IPS-NIHi7 (cell line): ENCODE results near the gene SRGAP1.

ENCODE experiments used
- DNase-seq: peaks from one replicate; pipeline ENCODE4 v3.0.0; 2012; ENCODE audit warnings: mixed read lengths; ENCODE audit errors: extremely low spot score

SRGAP1 gene

DNA sequence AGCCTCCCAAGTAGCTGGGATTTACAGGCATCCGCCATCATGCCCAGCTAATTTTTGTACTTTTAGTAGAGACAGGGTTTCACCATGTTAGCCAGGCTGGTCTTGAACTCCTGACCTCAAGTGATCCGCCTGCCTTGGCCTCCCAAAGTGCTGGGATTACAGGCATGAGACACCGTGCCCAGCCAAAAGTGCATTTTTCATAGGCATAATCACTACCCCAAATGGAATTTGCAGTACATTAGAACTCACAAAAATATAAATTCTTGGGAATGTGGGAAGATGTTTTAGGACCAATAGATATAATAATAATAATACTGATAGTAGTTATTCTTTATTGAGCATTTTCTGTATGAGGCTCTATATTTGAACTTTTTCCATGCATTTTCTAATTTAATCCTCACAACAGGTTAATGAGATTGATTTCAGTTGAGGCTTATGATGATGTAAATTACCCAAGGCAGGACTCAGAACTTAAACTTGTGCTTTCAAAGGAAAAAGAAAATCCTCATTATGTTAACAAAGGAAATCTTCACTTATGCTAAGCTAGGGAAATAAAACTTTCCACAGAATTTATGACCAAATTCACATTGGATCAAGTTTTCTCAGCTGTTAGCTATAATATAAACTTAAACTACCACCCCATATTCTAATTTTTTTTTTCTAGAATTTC lies 121.6 kb downstream of the SRGAP1 start:
- no peak for DNase-seq

DNA sequence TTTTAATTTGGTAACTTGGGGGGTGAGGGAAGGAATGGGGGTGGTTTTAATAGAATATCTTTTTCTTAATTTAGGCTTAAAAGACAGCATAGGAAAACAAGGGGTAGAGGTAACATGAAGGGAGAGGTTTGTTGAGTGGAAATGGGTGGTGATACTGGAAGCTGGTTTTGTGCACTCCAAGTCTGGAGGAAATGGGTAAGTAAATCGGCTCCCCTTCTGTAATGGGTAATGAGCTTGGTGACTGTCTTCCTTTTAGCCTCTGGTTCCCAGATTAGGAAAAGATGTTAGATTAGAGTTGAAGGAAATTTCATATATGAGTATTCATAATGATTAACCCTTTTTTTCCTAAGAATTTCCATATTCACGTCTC lies 122.1 kb downstream of the SRGAP1 start:
- no peak for DNase-seq

DNA sequence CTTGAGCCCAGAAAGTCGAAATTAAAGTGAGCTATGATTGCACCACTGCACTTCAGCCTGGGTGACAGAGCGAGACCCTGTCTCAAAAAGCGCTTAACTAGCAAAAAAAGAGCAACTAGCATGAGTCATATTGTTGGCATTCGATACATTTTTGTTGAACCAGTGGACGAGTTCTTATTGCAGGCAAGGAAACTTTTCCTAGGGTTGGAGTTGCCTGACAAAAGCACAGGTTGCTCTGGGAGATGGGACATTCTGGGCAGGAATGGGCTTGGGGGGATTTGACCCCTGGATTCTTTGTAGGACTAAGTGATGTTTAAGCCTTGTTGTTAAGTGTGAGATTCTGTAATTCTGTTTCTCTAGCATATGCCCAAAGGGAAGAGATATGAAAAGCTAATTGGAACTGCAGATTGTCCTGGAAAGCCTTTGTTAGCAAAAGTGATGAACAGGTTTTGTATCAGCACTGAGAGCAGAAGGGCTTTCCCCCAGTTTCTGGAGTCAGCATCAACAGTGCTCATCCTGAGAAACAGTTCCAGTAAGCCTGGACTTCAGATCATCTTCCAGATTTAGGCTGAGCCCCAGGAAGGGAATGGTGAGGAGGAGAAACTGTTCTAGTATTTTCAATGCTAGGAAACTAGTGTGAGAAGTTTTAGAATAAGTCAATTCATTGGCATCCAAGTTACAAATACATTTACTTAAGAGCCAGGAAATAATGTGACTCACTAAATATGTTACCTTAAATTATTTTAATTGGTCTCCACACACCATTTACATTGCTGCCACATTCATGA lies 123.1 kb downstream of the SRGAP1 start:
- DNase-seq, result no peak

DNA sequence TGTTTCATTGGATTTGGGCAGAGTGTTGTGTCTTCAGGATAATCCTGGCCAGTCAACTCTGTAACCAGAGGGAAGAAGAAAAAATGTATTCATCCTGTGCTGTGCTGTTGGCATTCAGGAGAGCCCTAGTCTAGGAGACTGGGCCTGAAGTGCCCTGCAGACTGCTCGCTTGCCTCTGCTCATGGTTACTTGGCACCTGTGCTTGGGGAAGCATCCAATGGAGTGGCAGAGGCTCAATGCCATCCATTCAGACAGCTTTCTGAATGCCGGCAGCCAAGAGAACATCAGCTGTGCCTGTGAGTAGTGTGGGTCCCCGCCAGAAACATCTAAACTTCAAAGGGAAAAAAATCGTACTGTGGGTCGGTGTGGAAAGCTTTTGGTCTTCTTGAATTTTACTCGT lies 124.2 kb downstream of the SRGAP1 start:
- no peak for DNase-seq

DNA sequence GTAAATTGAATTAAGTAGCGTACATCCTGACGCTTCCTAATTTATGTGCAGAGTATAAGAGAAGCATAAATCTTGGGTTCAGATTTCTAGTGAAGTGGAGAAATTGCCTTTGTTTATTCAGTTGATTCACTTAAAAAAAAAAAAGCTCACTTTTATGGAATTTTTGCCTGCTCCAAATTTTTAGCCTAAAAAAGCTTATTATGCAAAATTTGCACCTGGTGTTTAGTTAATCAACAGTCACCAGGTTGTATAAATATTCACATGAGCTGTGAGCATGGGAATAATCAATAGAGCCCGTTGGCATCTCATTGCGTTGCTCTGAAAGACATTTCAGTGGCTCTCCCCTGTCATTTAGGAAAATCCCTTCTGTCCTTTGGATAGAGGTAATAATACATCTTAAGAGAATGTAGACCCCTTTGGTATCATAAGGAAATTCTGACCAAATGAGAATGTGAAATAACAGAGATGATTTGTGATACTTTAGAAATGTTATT lies 132.4 kb downstream of the SRGAP1 start:
- no peak for DNase-seq

DNA sequence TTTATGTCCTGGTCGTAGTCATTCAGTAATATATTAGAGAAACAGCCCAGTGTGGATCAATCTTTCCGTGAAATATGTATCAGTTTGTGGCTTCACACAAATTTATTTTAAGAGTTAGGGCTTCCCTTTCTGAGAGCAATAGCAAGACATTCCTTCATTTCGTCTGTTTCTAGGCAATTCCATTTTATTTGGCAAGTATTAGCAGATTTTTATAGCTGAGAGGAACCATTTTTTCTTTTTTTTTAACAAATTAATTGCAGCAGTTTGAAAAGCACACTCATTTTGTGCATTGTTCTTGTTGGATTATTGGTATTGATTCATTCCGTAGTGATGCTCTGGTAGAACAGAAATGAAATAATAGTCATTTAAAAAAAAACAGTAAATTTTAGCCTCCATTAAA lies 132.9 kb downstream of the SRGAP1 start:
- DNase-seq, result no peak

DNA sequence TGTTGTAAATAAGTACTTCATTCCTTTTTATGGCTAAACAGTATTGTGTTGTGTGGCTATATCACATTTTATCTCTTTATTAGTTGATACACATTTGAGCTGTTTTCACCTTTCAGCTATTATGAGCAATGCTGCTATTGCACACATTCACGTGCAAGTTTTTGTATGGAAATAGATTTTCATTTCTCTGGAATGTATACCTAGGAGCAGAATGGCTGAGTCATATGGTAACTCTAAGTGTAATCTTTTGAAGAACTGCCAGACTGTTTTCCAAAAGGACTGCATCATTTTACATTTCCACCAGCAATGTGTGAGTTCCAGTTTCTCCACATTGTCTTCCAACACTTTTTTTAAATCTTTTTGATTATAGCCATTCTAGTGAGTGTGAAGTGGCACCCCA lies 134.0 kb downstream of the SRGAP1 start:
- no peak for DNase-seq

DNA sequence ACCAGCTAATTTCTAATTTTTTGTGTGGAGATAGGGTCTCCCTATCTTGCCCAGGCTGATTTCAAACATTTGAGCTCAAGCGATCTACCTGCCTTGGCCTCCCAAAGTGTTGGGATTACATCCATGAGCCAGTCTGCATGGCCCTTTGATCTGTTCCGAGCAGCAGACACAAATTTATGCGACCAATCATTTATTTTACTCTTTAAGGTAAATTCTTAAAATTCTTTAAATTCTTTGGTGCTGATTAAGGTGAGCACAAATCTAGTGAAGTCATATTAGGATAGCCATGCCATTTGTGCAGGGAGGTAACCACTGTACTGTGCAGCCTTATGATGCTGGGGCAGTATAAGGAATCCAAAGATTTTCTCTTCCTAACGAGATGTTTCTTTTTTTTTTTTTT lies 135.7 kb downstream of the SRGAP1 start:
- DNase-seq, result no peak

DNA sequence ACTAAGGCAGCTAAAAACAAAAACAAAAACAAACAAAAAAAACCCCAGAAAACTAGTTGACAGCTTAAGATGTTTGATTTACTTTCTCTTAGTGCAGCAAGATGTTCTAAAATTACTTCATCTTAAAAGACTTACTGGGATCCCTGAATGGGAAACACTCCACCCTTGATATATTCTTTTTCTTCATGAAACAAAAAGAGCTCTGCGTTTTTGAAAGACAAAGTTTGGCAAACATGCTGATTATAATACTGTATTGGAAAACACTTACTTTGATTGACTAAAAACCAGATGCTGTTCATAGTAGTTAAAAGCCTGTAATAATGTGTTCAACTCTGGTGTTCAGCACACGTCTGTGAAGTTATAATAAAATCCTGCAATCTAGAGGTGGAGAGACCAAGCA lies 136.8 kb downstream of the SRGAP1 start:
- no peak for DNase-seq

DNA sequence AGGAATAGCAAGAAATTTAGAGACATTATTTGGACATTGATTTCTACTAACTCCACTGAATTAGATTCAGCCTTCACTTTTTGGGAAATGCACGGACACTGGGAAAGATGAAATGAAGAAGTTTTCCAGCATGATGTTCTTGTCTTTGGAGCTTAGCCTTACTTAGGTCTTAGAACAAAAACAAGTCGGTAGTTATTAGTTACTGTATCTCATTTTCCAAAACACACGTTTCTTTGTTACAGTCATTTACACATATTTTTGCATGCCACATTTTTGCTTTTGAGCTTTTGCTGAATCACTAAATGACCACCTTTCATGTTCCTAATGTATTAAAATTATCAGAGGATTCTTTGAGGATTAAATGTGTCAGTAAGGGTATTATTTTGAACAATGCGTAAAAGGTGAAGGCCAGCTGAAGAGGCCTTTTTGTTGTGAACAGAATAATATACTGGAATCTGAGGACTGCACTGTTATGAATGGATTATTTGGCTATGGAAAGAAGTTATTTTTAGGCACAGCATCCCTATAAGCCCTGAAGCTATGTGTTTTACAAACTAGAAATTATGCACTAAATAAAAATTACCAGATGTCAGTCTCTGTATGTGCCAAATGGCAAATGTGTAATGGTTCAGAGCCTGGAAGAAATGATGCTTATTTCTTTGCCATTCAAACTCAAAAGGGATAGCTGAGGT lies 138.2 kb downstream of the SRGAP1 start:
- DNase-seq, result no peak

DNA sequence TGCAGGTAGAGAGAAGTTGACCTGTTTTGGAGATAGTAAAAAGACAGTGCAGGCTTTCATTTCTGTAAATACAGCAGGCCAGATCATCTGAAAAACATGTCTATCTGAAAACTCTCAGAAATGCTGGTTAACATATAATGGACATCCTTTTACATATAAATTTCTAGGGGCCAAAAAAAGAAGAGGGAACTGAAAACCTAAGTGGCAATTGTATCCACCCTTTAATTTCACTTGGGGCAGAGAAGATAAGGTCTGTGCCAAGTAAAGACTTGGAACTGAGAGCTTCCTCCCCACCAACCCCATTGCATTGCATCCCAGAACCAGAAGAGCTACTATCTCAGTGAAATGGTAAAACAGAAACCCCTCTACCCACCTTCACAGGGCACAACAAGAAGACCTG lies 141.0 kb downstream of the SRGAP1 start:
- DNase-seq, result no peak

DNA sequence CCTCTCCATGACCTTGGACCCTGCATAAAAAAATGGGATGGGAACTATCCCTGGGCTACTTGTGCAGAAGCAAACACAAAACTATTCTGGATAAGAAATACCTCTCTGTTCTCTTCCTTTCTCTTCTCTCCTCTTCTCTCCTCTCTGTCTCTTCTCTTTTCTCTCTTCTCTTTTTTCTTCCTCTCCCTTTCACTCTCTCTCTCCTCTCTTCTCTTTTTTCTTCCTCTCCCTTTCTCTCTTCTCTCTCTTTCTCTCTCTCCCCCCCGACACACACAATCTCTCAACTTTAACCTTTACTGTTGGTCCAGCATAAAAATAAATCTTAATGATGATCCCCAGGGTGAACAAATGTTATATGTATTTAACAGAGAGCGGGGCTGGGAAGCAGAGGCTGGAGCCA lies 141.4 kb downstream of the SRGAP1 start:
- DNase-seq, result no peak

DNA sequence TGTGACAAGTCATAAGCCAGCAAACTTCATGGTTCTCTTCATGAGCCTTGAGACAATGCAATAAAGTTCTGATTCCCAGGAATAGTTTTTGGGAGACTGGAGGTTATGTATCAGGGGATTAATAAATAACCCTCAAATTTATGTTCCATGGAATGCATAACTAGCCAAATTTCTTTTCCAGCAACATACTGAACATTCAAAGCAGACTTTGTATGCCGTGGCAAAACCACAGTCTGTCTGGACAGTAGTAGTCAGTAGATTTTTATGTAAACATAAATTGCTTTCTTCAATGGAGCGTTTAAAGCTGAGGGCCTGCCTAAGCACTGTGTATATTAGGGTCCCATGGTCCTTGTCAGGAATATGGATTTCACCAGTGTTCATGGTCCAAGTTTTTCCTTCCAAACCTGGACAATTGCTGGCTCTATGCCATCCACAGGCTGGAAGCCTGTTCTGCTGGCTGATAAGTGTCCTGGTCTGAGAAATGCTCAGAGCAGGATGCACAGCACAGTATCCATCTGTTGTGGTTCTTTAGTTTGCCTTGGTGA lies 144.9 kb downstream of the SRGAP1 start:
- DNase-seq, result no peak

DNA sequence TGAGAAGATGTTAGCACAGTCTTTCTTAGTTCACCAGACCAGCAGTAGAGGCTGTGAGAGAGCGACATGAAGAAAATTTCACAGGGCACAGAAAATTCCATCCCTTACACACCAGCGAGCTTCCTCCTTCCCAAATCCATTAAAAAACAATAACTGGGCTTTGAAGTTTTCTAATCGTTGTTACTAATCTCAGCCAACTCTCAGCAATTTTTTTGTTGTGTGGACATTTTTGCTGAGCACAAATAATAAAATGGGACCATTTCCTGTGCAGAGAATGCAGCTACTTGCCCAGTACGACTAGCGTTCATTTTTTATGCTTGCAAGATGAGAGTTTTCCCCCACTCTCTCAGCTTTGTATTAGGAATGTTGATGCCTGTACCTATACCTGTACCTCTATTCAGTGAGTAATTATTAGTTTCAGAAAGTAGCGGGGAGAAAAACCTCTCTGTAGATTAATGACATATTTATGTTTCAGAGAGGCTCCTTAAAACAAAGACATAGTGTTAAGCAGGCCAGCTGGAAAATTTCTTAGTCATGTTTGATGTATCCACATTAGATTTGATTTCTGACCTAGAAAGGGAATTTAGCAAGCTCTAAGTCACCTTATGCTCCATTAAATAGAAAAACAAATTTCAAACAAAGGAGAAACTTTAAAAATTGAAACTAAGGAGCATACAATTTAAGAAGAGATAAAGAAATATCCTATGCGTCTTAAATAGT lies 146.5 kb downstream of the SRGAP1 start:
- DNase-seq, result no peak

DNA sequence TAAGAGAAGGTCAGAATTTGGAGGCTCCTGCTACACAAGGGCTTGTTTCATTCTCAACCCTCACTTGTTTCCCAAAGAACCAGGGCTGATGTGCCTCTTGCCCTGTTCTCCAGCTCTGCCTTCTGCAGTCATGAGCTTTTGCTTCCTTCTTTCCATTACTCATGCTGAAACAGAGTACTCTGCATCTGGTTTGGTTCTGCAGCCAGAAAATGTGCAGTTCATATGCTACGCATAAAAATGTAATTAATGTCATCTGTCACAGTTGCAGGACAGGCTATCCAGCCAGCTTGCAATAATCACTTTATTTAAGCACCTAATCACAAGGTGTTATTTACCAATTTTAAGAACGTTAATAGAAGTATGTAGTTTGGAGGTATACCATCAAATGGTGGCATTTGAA lies 150.2 kb downstream of the SRGAP1 start:
- no peak for DNase-seq

DNA sequence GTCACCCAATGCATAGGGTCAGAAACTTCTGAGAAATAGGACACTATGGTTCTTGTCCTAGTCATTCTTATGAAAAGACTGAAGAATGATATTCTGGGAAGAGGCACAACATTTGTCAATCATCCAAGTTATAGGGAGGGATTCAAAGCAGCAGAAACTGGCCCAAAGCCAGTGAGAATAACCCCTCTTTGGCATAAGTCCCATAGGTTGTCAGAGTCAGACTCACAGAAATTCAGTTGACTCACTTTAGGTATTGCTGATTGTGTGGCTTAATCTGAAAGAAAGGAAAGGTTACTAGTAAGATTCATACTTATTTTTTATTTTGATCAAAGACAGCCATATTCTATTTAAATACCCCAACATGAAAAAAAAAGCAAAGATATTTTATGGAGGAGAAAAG lies 151.0 kb downstream of the SRGAP1 start:
- DNase-seq, result no peak

DNA sequence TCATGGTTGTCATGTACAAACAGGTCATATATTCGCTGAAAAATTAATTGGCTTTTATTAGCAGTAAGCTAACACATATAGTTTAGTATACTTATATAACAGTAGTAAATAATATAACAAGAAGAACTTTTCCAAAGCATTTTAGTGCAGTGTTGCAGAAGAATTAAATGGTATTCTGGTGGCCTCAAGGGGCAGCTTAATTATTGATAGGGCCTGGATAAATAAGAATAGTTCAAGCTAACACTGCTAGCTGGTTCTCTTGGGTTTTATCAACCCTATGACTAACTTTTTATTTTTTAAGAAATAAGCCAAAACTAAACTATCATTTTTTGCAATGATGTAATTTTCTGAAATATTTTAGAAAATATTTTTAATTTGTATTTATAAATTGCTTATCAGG lies 152.1 kb downstream of the SRGAP1 start:
- no peak for DNase-seq

DNA sequence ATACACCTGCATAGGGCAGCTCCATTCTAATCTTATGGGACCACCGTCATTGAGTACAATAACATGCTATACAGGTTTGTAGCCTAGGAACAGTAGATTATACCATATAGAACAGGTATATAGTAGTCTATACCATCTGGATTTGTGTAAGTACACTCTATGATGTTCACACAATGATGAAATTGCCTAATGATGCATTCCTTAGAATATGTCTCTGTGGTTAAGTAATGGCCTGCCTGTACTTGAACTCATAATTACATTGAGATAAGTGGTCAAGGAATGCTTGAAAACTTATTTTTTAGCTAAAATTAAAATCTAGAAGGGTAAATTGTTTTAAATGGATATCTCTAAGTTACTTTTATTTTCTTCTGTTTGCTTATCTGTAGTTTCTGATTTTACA lies 152.7 kb downstream of the SRGAP1 start:
- DNase-seq, result no peak

DNA sequence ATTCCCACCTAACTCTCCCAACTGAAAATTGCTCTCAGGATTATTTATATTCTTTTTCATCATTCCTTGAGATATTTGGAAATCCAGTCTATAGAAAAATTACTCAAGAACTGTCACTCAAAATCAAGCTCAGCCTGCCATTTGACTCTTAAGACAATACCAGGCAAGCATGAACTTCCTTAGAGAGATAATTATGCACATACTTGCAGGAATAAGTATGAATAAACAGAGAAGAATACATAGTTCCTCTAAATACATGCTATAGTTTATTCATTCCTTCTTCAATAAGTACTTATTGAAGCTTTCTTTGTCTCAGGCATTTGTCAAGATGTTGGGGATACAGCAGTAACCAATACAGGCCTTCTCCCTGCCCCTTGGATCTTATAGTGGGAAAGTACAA lies 154.1 kb downstream of the SRGAP1 start:
- no peak for DNase-seq

DNA sequence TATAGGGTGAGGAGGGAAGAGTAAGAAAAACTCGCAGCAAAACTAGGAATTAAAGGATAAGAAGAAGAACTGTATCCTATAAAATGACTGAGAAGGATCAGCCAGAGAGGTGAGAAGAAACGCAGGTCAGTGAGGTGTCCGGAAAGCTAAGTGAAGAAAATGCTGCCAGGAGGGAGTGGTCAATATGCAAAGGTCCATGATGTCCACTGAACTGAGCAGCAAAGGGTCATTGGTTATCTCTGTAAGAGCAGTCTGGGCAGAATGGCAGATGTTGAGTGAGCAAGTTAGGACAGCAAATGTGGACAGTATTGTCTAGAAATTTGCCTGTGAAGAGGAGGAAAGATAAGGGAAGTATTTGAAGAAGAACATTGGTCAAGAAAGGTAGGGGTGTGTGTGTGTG lies 155.4 kb downstream of the SRGAP1 start:
- no peak for DNase-seq

DNA sequence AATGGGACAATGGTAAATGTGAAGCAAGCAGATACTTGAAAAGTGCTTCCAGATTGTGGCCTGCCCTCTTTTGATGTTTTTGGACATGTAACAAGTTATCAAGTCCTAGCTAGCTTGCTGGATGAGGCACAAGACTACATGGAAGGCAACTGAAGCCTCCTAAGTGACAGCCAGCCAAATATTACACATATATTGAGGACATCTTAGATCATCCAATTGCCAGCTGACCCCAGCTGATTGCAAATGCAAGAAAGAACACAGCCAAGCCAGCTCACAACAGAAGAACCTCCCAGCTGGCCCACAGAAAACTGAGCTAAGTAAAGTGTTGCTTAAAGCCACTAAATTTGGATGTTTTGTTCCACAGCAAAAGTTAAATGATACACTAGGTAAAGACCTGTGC lies 156.9 kb downstream of the SRGAP1 start:
- no peak for DNase-seq

DNA sequence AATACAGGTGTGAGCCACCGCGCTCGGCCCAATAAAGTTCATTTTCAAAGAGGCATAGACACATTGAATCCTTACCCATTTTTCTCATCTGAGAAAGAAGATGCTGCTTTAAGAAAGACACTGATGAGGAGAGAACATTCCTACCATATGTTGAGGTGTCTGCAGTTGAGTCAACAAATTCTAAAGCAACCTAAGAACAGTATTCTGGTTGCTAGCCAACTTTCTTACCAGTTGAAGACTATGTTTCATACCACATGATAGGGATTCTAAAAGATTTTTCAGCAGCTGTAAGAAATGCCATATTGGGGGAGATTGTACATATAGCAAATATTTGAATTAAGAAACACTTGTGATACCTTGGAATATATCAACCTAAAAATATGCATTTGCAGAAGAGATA lies 160.1 kb downstream of the SRGAP1 start:
- no peak for DNase-seq
